AG10803 (cell line): Measurements from ENCODE around the gene UMAD1.

Source experiments
- DNase-seq: peaks from one replicate; pipeline ENCODE4 v3.0.0; 2010; ENCODE audit warnings: low read depth
- H3K4me3 ChIP-seq: 2 replicates; pipeline ENCODE4 v1.5.1; 2011; ENCODE audit warnings: mild to moderate bottlenecking, low read length, control low read depth
- TF ChIP-seq, protein P1 (sequence below): conservative IDR thresholded peaks from 2 replicates; pipeline ENCODE4 v1.5.1; 2011; ENCODE audit warnings: mild to moderate bottlenecking, low read length, control low read depth, inconsistent platforms

Gene UMAD1

DNA sequence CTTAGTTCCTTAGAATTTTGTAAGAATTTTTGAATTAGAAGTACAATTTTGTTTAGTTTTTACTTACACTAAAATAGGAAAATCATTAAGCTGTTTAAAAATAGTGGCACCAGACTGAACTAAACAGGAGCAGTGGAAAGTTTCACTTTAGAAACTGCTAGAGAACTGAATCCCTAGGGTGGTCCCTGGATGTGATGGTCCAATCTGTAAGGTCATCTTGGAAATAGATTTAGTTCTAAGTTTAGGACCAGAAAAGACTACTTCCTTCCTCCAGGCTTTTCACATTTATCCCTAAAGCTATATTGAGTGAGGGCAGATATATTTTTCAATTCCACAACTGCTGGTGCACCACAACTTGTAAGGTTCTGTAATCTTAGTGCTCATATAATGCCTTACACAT lies 58.8 kb downstream of the UMAD1 start:
- H3K4me3 ChIP-seq, result no peak overlapping the region
- TF ChIP-seq, protein P1, sequence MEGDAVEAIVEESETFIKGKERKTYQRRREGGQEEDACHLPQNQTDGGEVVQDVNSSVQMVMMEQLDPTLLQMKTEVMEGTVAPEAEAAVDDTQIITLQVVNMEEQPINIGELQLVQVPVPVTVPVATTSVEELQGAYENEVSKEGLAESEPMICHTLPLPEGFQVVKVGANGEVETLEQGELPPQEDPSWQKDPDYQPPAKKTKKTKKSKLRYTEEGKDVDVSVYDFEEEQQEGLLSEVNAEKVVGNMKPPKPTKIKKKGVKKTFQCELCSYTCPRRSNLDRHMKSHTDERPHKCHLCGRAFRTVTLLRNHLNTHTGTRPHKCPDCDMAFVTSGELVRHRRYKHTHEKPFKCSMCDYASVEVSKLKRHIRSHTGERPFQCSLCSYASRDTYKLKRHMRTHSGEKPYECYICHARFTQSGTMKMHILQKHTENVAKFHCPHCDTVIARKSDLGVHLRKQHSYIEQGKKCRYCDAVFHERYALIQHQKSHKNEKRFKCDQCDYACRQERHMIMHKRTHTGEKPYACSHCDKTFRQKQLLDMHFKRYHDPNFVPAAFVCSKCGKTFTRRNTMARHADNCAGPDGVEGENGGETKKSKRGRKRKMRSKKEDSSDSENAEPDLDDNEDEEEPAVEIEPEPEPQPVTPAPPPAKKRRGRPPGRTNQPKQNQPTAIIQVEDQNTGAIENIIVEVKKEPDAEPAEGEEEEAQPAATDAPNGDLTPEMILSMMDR, result no peak
- DNase-seq, result no peak

DNA sequence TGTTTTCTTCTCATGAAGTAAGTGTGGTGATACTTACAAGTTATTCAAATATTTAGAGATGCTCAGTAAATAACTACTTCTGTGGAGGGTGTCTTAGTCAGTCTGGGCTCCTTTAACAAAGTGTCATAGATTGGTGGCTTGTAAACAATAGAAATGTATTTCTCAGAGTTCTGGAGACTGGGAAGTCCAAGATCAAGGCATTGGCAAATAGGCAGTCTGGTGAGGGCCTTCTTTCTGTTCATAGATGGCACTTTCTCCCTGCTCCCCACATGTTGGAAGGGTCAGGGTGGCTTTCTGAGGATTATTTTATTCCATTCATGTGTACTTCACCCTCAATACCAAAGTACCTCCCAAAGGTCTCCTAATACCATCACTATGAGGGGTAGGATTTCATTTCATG lies 59.4 kb downstream of the UMAD1 start:
- no peak for DNase-seq
- H3K4me3 ChIP-seq, result no peak overlapping the region
- TF ChIP-seq, protein P1, result no peak

DNA sequence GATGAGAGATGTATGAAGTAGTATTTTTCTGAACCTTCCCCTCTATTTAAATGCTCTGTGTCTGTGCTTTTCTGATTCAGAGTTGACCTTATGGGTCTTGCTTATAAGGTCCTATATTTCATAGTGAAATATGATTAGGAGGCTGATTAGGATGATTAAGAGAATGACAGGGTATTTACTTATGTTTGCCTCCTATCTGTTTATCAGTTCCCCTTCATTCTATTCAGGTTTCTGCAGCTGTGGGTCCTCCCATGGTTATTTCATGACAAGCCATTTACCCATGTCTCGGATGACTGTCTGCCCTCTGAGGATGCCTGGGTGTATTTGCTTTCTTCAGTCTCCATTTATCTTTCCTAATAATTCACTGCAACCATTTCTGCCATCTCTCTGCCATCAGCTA lies 61.0 kb downstream of the UMAD1 start:
- no peak for DNase-seq
- no peak overlapping the region for H3K4me3 ChIP-seq
- TF ChIP-seq, protein P1, result no peak

DNA sequence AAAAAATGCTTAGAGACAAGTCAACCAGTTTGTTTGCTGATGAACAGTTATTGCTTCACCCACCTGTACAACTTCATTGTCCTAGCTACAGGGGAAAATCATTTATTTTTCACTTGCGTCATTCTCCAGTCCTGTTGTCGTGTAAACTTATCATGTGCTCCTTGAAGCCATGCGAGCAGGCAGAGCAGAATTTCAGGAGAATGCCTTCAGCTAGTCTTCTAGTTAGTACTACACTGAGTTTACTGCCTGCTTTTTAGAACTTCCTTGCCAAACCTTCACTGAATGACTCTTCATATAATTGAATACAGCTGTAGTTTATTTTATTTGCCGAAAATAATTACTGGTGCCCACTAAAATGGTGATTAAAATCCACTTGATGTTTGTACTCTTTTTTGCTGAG lies 62.3 kb downstream of the UMAD1 start:
- no peak overlapping the region for H3K4me3 ChIP-seq
- TF ChIP-seq, protein P1, result no peak
- DNase-seq, result peak; percentile 77

DNA sequence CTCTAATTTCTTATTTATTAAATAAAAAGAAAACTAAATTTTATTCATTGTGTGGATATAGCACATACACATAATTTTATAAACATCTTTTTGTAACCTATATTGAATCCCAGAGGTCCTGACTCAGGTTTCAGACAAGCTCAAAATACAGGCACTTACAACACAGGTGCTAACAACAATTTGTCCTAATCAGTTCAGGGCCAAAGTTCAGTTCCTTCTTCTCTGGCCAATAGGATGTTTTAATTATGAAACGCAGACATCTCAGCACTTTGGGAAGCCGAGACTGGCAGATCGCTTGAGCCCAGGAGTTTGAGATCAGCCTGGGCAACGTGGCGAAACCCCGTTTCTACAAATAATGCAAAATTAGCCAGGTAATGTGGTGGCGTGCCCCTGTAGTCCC lies 62.9 kb downstream of the UMAD1 start:
- H3K4me3 ChIP-seq, result no peak overlapping the region

DNA sequence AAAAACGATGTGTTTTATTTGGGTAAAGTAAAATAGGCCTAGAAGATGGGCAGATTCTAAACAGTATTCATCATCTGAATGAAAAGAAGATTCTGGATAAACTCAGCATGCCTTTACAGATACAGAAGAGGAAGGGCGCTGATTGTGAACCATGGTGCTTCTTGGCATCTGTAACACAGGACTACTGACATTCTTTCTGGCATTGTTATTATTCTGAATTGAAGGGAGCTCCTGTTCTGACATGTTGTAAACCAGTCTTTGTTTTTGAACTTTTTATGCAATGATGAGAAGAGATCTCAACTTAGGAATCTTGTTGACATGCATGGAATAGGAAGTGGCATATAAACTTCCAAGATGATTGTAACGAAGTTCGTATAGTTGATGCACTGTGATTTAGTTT lies 64.3 kb downstream of the UMAD1 start:
- TF ChIP-seq, protein P1, result no peak
- DNase-seq, result no peak
- no peak overlapping the region for H3K4me3 ChIP-seq

More for the DNA sequence above, 62.9 kb downstream of the UMAD1 start:
- TF ChIP-seq, protein P1, result no peak
- no peak for DNase-seq

DNA sequence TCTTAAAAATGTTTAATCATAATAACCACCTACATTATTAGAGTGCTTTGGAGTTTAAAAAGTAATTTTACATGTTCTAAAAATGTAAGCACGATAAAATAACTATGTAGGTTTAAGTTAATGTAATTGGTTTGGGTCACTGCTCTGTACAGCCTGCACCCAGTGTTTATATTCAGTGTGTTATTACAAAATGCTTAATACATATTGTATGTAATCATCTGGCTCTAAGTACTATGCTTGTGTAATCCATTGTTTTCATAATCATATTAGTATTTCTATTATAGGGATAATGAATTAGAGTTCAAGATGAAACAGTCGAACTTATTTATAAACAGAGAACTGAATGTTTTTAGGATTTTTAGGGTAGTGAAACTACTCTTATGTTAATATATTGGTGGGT lies 64.8 kb downstream of the UMAD1 start:
- no peak for DNase-seq
- no peak overlapping the region for H3K4me3 ChIP-seq
- TF ChIP-seq, protein P1, result no peak
